Measurements from ENCODE around the gene WDFY4. TPM values are rescaled to one million over a fixed set of nuclear protein-coding genes. Genes with fewer than 3 reads are reported as not detected.

WDFY4 gene
- polyA plus RNA-seq, 1 donor (not counting 4 experiments of a cell fraction or from before 2014, with no cell fraction given) = 0.04 TPM

DNA sequence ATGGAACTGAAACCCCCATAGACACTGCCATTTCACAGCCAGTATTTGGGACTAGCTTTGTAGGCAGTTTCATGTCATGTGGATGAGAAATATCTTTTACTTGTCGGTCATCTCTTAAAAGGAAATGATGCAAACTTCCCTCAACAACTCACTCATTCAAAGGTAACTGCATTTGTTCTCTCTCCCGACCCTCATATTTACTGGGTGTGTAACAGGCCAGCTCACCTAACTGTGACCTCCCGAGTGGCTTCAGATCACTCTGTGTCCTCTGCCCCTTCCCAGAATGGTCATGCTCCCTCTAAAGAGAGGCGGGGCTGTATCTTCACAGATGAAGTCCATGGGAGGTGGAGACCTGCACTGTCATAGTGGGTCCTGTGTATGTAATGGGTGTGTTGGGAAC lies 240.3 kb downstream of the WDFY4 start:
- no peaks in the 10 kb centered on the region for H3K27me3 ChIP-seq (ENCODE audit: control insufficient read depth, extremely low read depth, insufficient read depth, low read length)
- H3K9me3 ChIP-seq (ENCODE audit: control insufficient read depth, low read depth, low read length) = no peaks in the 10 kb centered on the region
- dilution Hi-C loops (cut with MboI; ENCODE audit: extremely low pct_ligation_motif_present, low sequenced_read_pairs) = no loop called here
- H2AFZ ChIP-seq (ENCODE audit: control insufficient read depth, low read length) = no peak overlapping the region
- H3K4me2 ChIP-seq (ENCODE audit: control insufficient read depth, extremely low read depth, insufficient read depth, low read depth, low read length) = no peak overlapping the region
- H3K79me2 ChIP-seq (ENCODE audit: control insufficient read depth, insufficient read depth, low read length) = no peaks in the 10 kb centered on the region
- H3K4me3 ChIP-seq (ENCODE audit: control insufficient read depth in 2 of 3, extremely low read depth in 1 of 3, insufficient read depth in 2 of 3, low read depth in 1 of 3, low read length in 3 of 3) = no peak overlapping the region
- no peak for FAIRE-seq
- no peak overlapping the region for H3K27ac ChIP-seq (ENCODE audit: control insufficient read depth, insufficient read depth, low read length)
- no peaks in the 10 kb centered on the region for H3K4me1 ChIP-seq (ENCODE audit: control insufficient read depth, extremely low read depth, insufficient read depth, low read length)
- no peaks in the 10 kb centered on the region for H3K9me1 ChIP-seq (ENCODE audit: control insufficient read depth, extremely low read depth, insufficient read depth, low read length)
- TF ChIP-seq, protein P1, sequence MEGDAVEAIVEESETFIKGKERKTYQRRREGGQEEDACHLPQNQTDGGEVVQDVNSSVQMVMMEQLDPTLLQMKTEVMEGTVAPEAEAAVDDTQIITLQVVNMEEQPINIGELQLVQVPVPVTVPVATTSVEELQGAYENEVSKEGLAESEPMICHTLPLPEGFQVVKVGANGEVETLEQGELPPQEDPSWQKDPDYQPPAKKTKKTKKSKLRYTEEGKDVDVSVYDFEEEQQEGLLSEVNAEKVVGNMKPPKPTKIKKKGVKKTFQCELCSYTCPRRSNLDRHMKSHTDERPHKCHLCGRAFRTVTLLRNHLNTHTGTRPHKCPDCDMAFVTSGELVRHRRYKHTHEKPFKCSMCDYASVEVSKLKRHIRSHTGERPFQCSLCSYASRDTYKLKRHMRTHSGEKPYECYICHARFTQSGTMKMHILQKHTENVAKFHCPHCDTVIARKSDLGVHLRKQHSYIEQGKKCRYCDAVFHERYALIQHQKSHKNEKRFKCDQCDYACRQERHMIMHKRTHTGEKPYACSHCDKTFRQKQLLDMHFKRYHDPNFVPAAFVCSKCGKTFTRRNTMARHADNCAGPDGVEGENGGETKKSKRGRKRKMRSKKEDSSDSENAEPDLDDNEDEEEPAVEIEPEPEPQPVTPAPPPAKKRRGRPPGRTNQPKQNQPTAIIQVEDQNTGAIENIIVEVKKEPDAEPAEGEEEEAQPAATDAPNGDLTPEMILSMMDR (optimal IDR thresholded peaks at IDR 0.05 in 1 of 3, IDR thresholded peaks at IDR 0.05 in 1 of 3, conservative IDR thresholded peaks at IDR 0.05 in 1 of 3; ENCODE audit: extremely low read depth in 1 of 3, insufficient read depth in 2 of 3, low read length in 3 of 3) = no peak
- TF ChIP-seq EZH2 (IDR thresholded peaks at IDR 0.05; ENCODE audit: low read length) = no peak
- H3K9ac ChIP-seq (ENCODE audit: control insufficient read depth, extremely low read depth, insufficient read depth, low read length) = no peak overlapping the region
- DNase-seq (ENCODE audit: low read depth, low spot score) = no peak
- no peaks in the 10 kb centered on the region for H3K36me3 ChIP-seq (ENCODE audit: control insufficient read depth in 2 of 2, extremely low read depth in 1 of 2, insufficient read depth in 2 of 2, low read length in 2 of 2)
- no peaks in the 10 kb centered on the region for H4K20me1 ChIP-seq (ENCODE audit: control insufficient read depth, extremely low read depth, insufficient read depth, low read length)

DNA sequence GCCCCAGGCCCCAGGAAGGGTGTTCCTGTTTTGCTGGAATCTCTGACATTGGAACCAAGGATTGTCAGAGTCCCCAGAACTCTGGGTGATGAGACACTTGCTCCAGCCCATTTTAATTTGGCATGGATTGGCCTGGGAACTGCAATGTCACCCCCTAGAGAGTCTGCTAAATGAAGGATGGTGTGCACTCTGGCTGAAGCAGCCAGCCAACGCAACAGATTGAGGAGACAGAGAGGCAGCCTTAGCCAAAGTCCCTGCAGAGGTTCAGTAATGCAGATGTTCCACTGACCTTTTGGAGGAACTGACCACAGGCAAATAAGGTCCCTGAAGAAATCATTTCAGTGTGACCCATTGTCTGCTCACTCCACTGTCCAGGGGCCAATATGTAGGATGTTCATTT lies 241.6 kb downstream of the WDFY4 start:
- Histone ChIP-seq H3K4me1 (ENCODE audit: control insufficient read depth, extremely low read depth, insufficient read depth, low read length) (no peaks in the 10 kb centered on the region), H4K20me1 (ENCODE audit: control insufficient read depth, extremely low read depth, insufficient read depth, low read length) (no peaks in the 10 kb centered on the region), H3K36me3 (ENCODE audit: control insufficient read depth in 2 of 2, extremely low read depth in 1 of 2, insufficient read depth in 2 of 2, low read length in 2 of 2) (no peaks in the 10 kb centered on the region), H3K79me2 (ENCODE audit: control insufficient read depth, insufficient read depth, low read length) (no peaks in the 10 kb centered on the region), H3K4me2 (ENCODE audit: control insufficient read depth, extremely low read depth, insufficient read depth, low read depth, low read length) (no peak overlapping the region), H3K27me3 (ENCODE audit: control insufficient read depth, extremely low read depth, insufficient read depth, low read length) (peaks cover under 1% of the 10 kb centered on the region), H3K9me3 (ENCODE audit: control insufficient read depth, low read depth, low read length) (no peaks in the 10 kb centered on the region), H3K4me3 (ENCODE audit: control insufficient read depth in 2 of 3, extremely low read depth in 1 of 3, insufficient read depth in 2 of 3, low read depth in 1 of 3, low read length in 3 of 3) (no peak overlapping the region), H3K9me1 (ENCODE audit: control insufficient read depth, extremely low read depth, insufficient read depth, low read length) (no peaks in the 10 kb centered on the region), H3K9ac (ENCODE audit: control insufficient read depth, extremely low read depth, insufficient read depth, low read length) (no peak overlapping the region), H3K27ac (ENCODE audit: control insufficient read depth, insufficient read depth, low read length) (no peak overlapping the region), H2AFZ (ENCODE audit: control insufficient read depth, low read length) (no peak overlapping the region)
- no peak for FAIRE-seq
- dilution Hi-C loops (cut with MboI; ENCODE audit: extremely low pct_ligation_motif_present, low sequenced_read_pairs) = no loop called here
- DNase-seq (ENCODE audit: low read depth, low spot score) = no peak
- TF ChIP-seq EZH2 (IDR thresholded peaks at IDR 0.05; ENCODE audit: low read length) = no peak
- TF ChIP-seq, protein P1 (optimal IDR thresholded peaks at IDR 0.05 in 1 of 3, IDR thresholded peaks at IDR 0.05 in 1 of 3, conservative IDR thresholded peaks at IDR 0.05 in 1 of 3; ENCODE audit: extremely low read depth in 1 of 3, insufficient read depth in 2 of 3, low read length in 3 of 3) = no peak

Measured in keratinocyte (primary cell).